CD4-positive, alpha-beta T cell (primary cell): ENCODE results near the gene DEGS2. TPM values are rescaled to one million over a fixed set of nuclear protein-coding genes. Genes with fewer than 3 reads are reported as not detected.

ENCODE experiments used
- ATAC-seq: fragments of 200-7000 bp; cut with Tn5 transposase; one replicate; pipeline ENCODE4 v1.10.0; 2022; ENCODE audit warnings: mild to moderate bottlenecking; ENCODE audit not compliant: poor library complexity
- CTCF ChIA-PET: fragments of 350-600 bp; sonication (Branson Sonifier 250); formaldehyde crosslinking; loops from one replicate; lab custom pipeline; 2021; ENCODE audit warnings: antibody characterized with exemption, inconsistent platforms; lab: Charles Lee
- POLR2A ChIA-PET: fragments of 350-600 bp; sonication (Branson Sonifier 250); formaldehyde crosslinking; loops from one replicate; lab custom pipeline; 2021; ENCODE audit warnings: antibody characterized with exemption, inconsistent platforms; lab: Charles Lee
- DNase-seq, 14 experiments: peaks; one replicate each; pipeline ENCODE4 v3.0.0-alpha.2; 2013 to 2020; ENCODE audit warnings: mixed read lengths in 2 of 14
- H3K27ac ChIP-seq, 2 donors: one replicate each; pipeline versions ENCODE4 v1.5.1 to v1.7.0; 2013; ENCODE audit warnings: low read length in 2 of 2, low read depth in 1 of 2, mild to moderate bottlenecking in 1 of 2
- H3K27me3 ChIP-seq, 2 experiments: 1 replicate in 1 of 2; 2 replicates in 1 of 2; pipeline versions ENCODE4 v1.6.1 to v1.7.0; 2013; ENCODE audit warnings: low read length in 2 of 2, control low read depth in 1 of 2, mild to moderate bottlenecking in 1 of 2, moderate library complexity in 1 of 2; ENCODE audit not compliant: insufficient read depth in 2 of 2, control insufficient read depth in 1 of 2
- H3K36me3 ChIP-seq: one replicate; pipeline ENCODE4 v1.6.1; 2013; ENCODE audit warnings: low read length, control low read depth; ENCODE audit not compliant: insufficient read depth
- H3K4me1 ChIP-seq: one replicate; pipeline ENCODE4 v1.6.1; 2013; ENCODE audit warnings: low read length, control low read depth; ENCODE audit not compliant: insufficient read depth
- H3K4me3 ChIP-seq: one replicate; pipeline ENCODE4 v1.5.1; 2013; ENCODE audit warnings: mild to moderate bottlenecking, low read length, moderate library complexity
- H3K9me3 ChIP-seq, 2 experiments: 1 replicate in 1 of 2; 2 replicates in 1 of 2; pipeline versions ENCODE4 v1.6.1 to v1.7.0; 2013; ENCODE audit warnings: low read length in 2 of 2, mild to moderate bottlenecking in 2 of 2, control low read depth in 1 of 2, moderate library complexity in 1 of 2; ENCODE audit not compliant: control insufficient read depth in 1 of 2, insufficient read depth in 1 of 2
- H3K27ac Mint-ChIP-seq: one replicate; pipeline ENCODE4 v1.8.0; 2020; ENCODE audit warnings: mixed read lengths
- H3K27me3 Mint-ChIP-seq: one replicate; pipeline ENCODE4 v1.8.0; 2021; ENCODE audit warnings: mixed read lengths
- H3K36me3 Mint-ChIP-seq: one replicate; pipeline ENCODE4 v1.8.0; 2021; ENCODE audit warnings: low read depth, mixed read lengths
- H3K4me1 Mint-ChIP-seq: one replicate; pipeline ENCODE4 v1.8.0; 2021; ENCODE audit warnings: low read depth, mixed read lengths
- H3K4me3 Mint-ChIP-seq: one replicate; pipeline ENCODE4 v1.8.0; 2020; ENCODE audit warnings: mild to moderate bottlenecking, mixed read lengths
- H3K9me3 Mint-ChIP-seq: one replicate; pipeline ENCODE4 v1.8.0; 2020; ENCODE audit warnings: mixed read lengths
- CTCF ChIP-seq: fragments of 200-600 bp; IDR thresholded peaks from one replicate; pipeline ENCODE4 v1.8.0; 2022; ENCODE audit warnings: antibody characterized with exemption, mild to moderate bottlenecking
- intact Hi-C, 2 experiments: fragments of 100-400 bp; cut with DNase I in 1 of 2; cut with micrococcal nuclease in 1 of 2; formaldehyde crosslinking; loops; one replicate each; pipeline versions ENCODE4 v1.15.1 to v1.9.0; 2023 to 2025; cut with DNase I, micrococcal nuclease
- total RNA-seq, 174 experiments: library from RNA in 2 of 174; stranded (reverse) in 2 of 174; gene quantifications; one replicate each; pipeline ENCODE4 v1.2.3 and lab custom pipeline; 2021 to 2026

DEGS2 gene
- total RNA-seq, 2 experiments from 2014 or later, result 0.11 TPM; not detected in 1

DNA sequence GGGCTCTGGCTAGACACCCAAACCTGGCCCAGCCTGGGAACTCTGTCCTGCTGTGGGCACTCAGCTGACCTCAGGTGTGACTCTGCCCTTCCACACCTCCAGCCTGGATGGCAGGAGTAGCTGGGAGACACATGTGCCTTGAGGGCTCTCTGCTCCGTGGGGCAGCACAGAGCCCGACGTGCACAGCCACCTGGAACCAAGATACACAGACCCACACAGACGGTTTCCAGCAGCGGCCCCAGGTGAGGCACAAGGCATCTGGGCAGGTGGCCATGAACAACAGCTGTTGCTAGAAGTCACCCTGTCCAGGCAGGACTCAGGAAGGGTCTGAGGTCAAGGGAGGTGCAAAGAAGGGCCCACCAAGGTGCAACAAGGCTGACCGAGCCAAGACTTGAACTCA, 5.9 kb downstream of the DEGS2 start:
- ATAC-seq, result no peak
- intact Hi-C loops, result no loop called here
- POLR2A ChIA-PET, result no interaction called here

DNA sequence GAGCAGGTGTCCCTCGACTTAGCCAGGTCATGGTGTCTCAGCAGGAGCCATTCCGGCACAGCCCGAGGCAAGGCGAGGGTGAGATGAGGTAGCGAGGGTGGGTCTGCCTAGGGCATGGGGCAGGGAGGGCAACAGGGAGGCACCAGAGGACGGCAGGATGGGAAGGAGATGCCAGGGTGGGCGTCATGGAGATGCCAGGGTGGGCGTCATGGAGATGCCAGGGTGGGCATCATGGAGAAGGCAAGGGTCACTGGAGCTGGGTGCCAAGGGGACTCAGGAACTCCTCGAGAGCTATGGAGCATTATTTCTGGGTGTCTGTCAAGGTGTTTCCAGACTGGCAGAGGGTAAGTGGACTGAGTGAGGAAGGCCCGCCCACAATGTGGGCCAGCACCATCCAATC, 7.4 kb downstream of the DEGS2 start:
- H3K9me3 ChIP-seq, result peaks cover 11 to 29% of the 10 kb centered on the region in 2 experiments
- H3K27ac ChIP-seq, result no peak overlapping the region
- H3K27me3 Mint-ChIP-seq, result no peaks in the 10 kb centered on the region
- ChIA-PET POLR2A (no interaction called here), CTCF (interaction anchor here (0.7 kb wide), 1 partner anchor 103 kb away, joined by 3 read pairs; no protein-coding TSS in a partner anchor)
- H3K9me3 Mint-ChIP-seq, result peaks cover 4% of the 10 kb centered on the region
- H3K4me1 Mint-ChIP-seq, result peaks cover 16% of the 10 kb centered on the region
- peaks cover 11% of the 10 kb centered on the region for H3K4me1 ChIP-seq
- no peak for DNase-seq
- ATAC-seq, result no peak
- H3K36me3 ChIP-seq, result no peaks in the 10 kb centered on the region
- H3K27ac Mint-ChIP-seq, result no peak overlapping the region
- intact Hi-C loops, result no loop called here
- H3K27me3 ChIP-seq, result peaks cover 6 to 9% of the 10 kb centered on the region in 2 experiments
- H3K4me3 ChIP-seq, result no peak overlapping the region
- H3K4me3 Mint-ChIP-seq, result no peak overlapping the region
- no peaks in the 10 kb centered on the region for H3K36me3 Mint-ChIP-seq
- TF ChIP-seq CTCF, result no peak

More for the DNA sequence above, 5.9 kb downstream of the DEGS2 start:
- CTCF ChIA-PET, result interaction anchor here (3.2 kb wide), 1 partner anchor 39 kb away, joined by 10 read pairs; no protein-coding TSS in a partner anchor
- H3K27me3 Mint-ChIP-seq, result peaks cover 13% of the 10 kb centered on the region
- peaks cover 4% of the 10 kb centered on the region for H3K9me3 Mint-ChIP-seq
- Histone ChIP-seq H3K27ac (no peak overlapping the region), H3K27me3 (peaks cover 12% of the 10 kb centered on the region in 2 experiments), H3K4me3 (no peak overlapping the region), H3K9me3 (peaks cover 11 to 29% of the 10 kb centered on the region in 2 experiments), H3K36me3 (no peaks in the 10 kb centered on the region), H3K4me1 (peaks cover 1% of the 10 kb centered on the region)
- no peaks in the 10 kb centered on the region for H3K36me3 Mint-ChIP-seq
- no peak overlapping the region for H3K4me3 Mint-ChIP-seq
- no peak for TF ChIP-seq CTCF
- no peak for DNase-seq
- no peak overlapping the region for H3K27ac Mint-ChIP-seq
- peaks cover 1% of the 10 kb centered on the region for H3K4me1 Mint-ChIP-seq

- no peak overlapping the region for H3K27ac Mint-ChIP-seq
- no peak for TF ChIP-seq CTCF
- H3K4me3 ChIP-seq, result no peak overlapping the region
- H3K36me3 ChIP-seq, result no peaks in the 10 kb centered on the region
- no peaks in the 10 kb centered on the region for H3K27me3 Mint-ChIP-seq
- H3K9me3 Mint-ChIP-seq, result peaks cover 4% of the 10 kb centered on the region
- ATAC-seq, result no peak
- no peak overlapping the region for H3K4me3 Mint-ChIP-seq
- no peaks in the 10 kb centered on the region for H3K36me3 Mint-ChIP-seq
- intact Hi-C loops, result no loop called here
- H3K4me1 Mint-ChIP-seq, result peaks cover 25% of the 10 kb centered on the region
- no peak overlapping the region for H3K27ac ChIP-seq
- no peak for DNase-seq
- H3K9me3 ChIP-seq, result peaks cover 11 to 34% of the 10 kb centered on the region in 2 experiments
- ChIA-PET CTCF (interaction anchor here (0.7 kb wide), 1 partner anchor 102 kb away, joined by 3 read pairs; no protein-coding TSS in a partner anchor), POLR2A (no interaction called here)
- peaks cover 0 to 2% of the 10 kb centered on the region in 2 experiments for H3K27me3 ChIP-seq
- peaks cover 22% of the 10 kb centered on the region for H3K4me1 ChIP-seq
These were observed 8.4 kb downstream of the DEGS2 start for GRCh38 chr14:100150932-100151587.
